SK-N-MC (cell line): ENCODE measurements around the gene CERS2.

Experiments
- EZH2 ChIP-seq: fragments of 200-600 bp; sonication (generic); IDR thresholded peaks from one replicate; pipeline ENCODE4 v1.6.1; 2017; ENCODE audit warnings: antibody characterized with exemption
- POLR2AphosphoS5 ChIP-seq: IDR thresholded peaks from 2 replicates; pipeline ENCODE4 v1.6.1; 2012; ENCODE audit warnings: mild to moderate bottlenecking, low read depth, low read length, borderline replicate concordance

- TF ChIP-seq POLR2AphosphoS5 (no peak), EZH2 (no peak)
Measured at GRCh38 chr1:150955280-150955679, 19.4 kb downstream of the CERS2 start.
